ENCODE measurements around the gene NMUR1.

Gene NMUR1

DNA sequence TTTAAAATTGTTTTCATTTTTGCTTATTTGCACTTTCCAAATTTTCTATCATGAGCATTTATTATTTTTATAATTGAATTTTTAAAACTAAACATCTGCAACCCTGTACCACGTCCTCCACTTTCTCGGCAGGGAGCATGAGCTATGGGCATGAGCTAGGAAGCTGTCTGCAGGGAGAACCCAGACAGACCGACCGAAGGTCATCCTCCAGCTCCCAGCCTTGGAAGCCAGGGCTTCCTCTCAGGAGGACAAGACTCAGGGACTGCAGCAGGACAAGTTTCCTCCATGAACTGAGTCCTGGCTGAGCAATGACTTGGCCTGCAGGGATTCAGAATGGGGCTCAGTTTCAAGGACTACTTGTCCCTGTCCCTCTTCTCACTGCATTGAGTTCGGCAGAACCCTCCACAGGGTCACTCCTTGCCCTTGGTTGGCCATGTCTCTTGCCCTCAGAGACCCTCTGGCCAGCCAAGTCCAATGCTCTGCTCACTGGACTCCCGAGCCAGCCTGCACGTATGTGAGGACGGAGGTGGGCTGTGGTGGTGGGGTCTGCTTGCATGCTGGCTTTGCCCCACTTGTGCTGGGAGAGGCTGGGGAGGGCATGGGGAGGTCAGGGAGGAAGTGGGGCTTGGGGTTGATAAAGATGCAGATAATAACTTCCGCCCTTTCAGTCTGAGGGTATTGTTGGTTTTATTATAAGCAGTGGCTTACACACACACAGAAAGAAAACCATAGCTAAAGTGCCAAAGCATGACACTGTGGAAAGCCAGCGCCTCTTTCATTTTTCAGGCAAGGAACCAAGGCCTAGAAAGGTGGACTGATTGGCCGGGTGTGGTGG, 6.6 kb downstream of the NMUR1 start (continued):
- TF ChIP-seq ZNF561 (tag by site-specific recombination; IDR thresholded peaks at IDR 0.05; ENCODE audit: borderline replicate concordance): no peak
- TF ChIP-seq, protein P1, sequence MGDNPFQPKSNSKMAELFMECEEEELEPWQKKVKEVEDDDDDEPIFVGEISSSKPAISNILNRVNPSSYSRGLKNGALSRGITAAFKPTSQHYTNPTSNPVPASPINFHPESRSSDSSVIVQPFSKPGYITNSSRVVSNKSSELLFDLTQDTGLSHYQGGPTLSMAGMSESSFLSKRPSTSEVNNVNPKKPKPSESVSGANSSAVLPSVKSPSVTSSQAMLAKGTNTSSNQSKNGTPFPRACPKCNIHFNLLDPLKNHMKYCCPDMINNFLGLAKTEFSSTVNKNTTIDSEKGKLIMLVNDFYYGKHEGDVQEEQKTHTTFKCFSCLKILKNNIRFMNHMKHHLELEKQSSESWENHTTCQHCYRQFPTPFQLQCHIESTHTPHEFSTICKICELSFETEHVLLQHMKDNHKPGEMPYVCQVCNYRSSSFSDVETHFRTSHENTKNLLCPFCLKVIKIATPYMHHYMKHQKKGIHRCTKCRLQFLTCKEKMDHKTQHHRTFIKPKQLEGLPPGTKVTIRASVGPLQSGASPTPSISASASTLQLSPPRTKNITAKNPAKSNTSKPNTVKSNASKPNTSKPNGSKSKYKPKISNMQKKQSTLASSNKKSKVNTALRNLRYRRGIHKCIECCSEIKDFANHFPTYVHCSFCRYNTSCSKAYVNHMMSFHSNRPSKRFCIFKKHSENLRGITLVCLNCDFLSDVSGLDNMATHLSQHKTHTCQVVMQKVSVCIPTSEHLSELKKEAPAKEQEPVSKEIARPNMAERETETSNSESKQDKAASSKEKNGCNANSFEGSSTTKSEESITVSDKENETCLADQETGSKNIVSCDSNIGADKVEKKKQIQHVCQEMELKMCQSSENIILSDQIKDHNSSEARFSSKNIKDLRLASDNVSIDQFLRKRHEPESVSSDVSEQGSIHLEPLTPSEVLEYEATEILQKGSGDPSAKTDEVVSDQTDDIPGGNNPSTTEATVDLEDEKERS (tag by site-specific recombination; IDR thresholded peaks at IDR 0.05): no peak
- no peak for TF ChIP-seq ZNF629 (tag by site-specific recombination; IDR thresholded peaks at IDR 0.05)
- no peak for TF ChIP-seq GLI4 (tag by site-specific recombination; IDR thresholded peaks at IDR 0.05)
- no peak for TF ChIP-seq ZEB2 (tag by site-specific recombination; IDR thresholded peaks at IDR 0.05)
- no peak for TF ChIP-seq ZSCAN23 (tag by site-specific recombination; IDR thresholded peaks at IDR 0.05)
- no peak for TF ChIP-seq ZNF366 (tag by site-specific recombination; conservative IDR thresholded peaks at IDR 0.05)
- TF ChIP-seq ZNF114 (tag by site-specific recombination; IDR thresholded peaks at IDR 0.05): no peak
- no peak for TF ChIP-seq ZNF416 (tag by site-specific recombination; IDR thresholded peaks at IDR 0.05)
- no peak for TF ChIP-seq ZNF549 (tag by site-specific recombination; IDR thresholded peaks at IDR 0.05)

DNA sequence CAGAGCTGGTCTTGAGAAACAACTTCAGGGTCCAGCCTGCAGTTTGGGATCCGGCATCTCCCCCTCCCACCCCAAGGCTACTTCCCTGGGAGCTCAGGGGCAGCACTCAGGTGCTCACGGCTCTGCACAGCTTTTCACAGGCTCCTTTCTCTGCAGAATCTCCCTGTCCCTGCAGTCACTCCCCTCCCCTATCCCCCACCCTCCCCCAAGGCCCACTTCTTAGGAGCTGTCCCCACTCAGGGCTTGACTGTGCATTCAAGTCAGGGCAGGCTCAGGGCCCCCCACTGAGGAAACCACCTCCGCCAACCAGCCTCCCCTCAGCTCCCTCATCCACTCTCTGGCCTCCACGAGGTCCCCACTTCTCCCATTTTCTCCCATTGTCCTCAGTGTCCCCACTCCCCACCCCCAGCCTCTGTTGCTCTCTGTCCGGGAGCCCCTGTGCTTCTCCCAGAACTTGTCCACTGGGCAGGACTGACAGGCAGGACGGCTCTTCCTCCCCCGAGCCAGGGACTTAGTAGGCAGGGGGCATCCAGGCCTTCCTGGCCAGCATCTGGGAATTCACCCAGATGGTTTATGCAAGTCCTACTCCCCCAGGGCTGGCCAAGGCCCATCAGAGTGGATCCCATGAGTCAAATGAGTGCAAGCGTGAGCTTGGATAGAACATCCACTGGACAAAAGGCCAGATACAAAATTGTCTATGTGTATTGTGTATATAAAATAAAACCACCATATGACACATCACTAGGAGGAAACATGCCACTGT, 7.6 kb downstream of the NMUR1 start:
- Histone ChIP-seq H3K36me3 (ENCODE audit: control insufficient read depth in 2 of 2, insufficient read depth in 1 of 2, low read length in 2 of 2) (no peaks in the 10 kb centered on the region), H3K9me3 (ENCODE audit: control insufficient read depth, insufficient read depth, low read depth, low read length) (no peaks in the 10 kb centered on the region), H3K27ac (ENCODE audit: extremely low read depth, low read depth, low read length) (no peak overlapping the region), H3K4me3 (ENCODE audit: low read depth, low read length) (no peak overlapping the region), H3K4me1 (ENCODE audit: control insufficient read depth, insufficient read depth, low read length) (no peaks in the 10 kb centered on the region)
- TF ChIP-seq GLIS1 (tag by site-specific recombination; IDR thresholded peaks at IDR 0.05) (peak; percentile 73), ZIC2 (tag by site-specific recombination; IDR thresholded peaks at IDR 0.05) (peak; percentile 10; the same call in 1 of the 2 replicates), ZNF404 (tag by site-specific recombination; IDR thresholded peaks at IDR 0.05) (no peak), ZNF114 (tag by site-specific recombination; IDR thresholded peaks at IDR 0.05) (no peak)
- ChIA-PET POLR2A (no interaction called here), CTCF (interaction anchor here (0.5 to 1.7 kb wide), 4 partner anchors 79 to 155 kb away, joined by 3 to 5 read pairs (median 4); no protein-coding TSS in a partner anchor)

DNA sequence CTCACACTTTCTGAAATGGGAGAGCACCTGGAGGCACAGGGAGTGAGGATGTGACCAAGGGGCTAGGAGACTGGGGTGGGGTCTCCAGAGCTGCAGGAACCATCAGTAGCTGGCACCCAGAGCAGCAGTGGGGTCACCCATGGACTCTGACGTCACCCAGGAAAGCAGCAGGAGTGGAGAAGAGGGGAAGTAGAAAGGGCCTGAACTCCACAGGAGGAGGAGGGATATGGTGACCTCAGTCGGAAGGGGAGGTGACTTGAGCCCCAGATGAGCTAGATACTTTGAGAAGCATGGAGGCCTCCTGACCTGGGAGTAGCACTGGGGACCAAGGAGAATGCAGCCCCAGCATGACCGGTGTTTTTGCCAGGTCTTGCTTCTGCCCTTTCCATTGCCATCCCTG, 8.8 kb downstream of the NMUR1 start:
- Histone ChIP-seq H3K9me3 (ENCODE audit: control insufficient read depth, insufficient read depth, low read depth, low read length) (no peaks in the 10 kb centered on the region), H3K4me3 (ENCODE audit: low read depth, low read length) (no peak overlapping the region), H3K4me1 (ENCODE audit: control insufficient read depth, insufficient read depth, low read length) (no peaks in the 10 kb centered on the region), H3K36me3 (ENCODE audit: control insufficient read depth in 2 of 2, insufficient read depth in 1 of 2, low read length in 2 of 2) (no peaks in the 10 kb centered on the region), H3K27ac (ENCODE audit: extremely low read depth, low read depth, low read length) (no peak overlapping the region)
- no peak for TF ChIP-seq ZNF169 (tag by site-specific recombination; IDR thresholded peaks at IDR 0.05)
- TF ChIP-seq, protein P2, sequence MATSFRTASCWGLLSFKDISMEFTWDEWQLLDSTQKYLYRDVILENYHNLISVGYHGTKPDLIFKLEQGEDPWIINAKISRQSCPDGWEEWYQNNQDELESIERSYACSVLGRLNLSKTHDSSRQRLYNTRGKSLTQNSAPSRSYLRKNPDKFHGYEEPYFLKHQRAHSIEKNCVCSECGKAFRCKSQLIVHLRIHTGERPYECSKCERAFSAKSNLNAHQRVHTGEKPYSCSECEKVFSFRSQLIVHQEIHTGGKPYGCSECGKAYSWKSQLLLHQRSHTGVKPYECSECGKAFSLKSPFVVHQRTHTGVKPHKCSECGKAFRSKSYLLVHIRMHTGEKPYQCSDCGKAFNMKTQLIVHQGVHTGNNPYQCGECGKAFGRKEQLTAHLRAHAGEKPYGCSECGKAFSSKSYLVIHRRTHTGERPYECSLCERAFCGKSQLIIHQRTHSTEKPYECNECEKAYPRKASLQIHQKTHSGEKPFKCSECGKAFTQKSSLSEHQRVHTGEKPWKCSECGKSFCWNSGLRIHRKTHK (tag by site-specific recombination; IDR thresholded peaks at IDR 0.05): no peak
- no peak for TF ChIP-seq ZFP37 (tag by site-specific recombination; IDR thresholded peaks at IDR 0.05)
- ChIA-PET CTCF (interaction anchor here (0.7 to 1.0 kb wide), 4 partner anchors 9 to 156 kb away, joined by 3 to 5 read pairs (median 3); no protein-coding TSS in a partner anchor), POLR2A (interaction anchor here (1.0 kb wide), 1 partner anchor 12 kb away, joined by 6 read pairs; no protein-coding TSS in a partner anchor)
